T1000 (cell line): ENCODE measurements around the gene SPO11.

Source experiments
- DNase-seq: peaks from one replicate; lab custom pipeline; 2025; ENCODE audit warnings: mixed read lengths; lab: John Stamatoyannopoulos, UW

The SPO11 gene

DNA sequence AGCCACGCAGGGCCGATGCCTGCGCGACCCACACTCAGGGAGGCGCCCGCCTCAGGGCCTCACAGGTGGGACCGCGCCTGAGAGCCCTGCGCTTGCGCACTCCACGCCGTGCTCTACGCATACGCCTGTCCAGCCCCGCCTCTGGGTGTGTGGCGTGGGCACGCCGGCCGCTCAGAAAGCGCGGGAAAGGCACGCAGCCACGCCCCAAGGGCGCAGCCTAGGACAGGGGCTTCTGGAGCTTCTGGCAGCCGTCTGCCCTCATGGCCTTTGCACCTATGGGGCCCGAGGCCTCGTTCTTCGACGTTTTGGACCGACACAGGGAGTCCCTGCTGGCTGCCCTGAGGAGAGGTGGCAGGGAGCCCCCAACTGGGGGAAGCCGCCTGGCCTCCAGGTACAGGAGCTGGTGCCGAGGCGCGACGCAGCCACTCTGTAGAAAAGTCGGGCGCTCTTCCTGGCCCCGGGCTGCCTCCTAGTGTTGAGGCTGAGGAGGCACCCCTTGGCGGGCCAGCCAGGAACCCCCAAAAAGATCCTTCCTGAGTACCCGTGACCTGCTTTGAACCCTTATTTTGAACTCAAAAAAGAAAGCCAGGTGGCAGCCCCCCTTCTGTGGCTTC is at the start of gene SPO11:
Gene SPO11 (plus strand): TSS at position 196 of the 614 bp plus-strand sequence. CDS start 65 bp downstream, at position 261.
- DNase-seq: no peak

DNA sequence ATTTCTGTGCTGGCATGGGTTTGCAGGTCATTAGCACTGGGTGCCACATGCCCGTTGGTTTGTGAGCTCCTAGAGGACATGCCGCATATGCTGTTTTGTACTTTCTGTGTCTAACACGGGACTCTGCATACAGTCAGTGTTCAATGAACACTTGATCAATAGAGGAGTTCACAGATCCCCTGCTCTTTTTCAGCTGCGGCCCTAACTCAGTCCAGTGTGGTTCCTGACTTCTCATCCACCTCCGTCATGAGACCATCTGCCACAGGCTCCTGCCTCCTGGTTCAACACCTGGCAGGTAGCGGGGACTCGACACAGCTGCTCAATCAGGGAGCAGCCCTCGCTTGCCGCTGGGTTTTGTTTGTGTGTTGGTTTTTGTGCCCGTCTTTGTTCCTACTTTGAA is 49.4 kb upstream of the SPO11 start:
- DNase-seq: no peak

DNA sequence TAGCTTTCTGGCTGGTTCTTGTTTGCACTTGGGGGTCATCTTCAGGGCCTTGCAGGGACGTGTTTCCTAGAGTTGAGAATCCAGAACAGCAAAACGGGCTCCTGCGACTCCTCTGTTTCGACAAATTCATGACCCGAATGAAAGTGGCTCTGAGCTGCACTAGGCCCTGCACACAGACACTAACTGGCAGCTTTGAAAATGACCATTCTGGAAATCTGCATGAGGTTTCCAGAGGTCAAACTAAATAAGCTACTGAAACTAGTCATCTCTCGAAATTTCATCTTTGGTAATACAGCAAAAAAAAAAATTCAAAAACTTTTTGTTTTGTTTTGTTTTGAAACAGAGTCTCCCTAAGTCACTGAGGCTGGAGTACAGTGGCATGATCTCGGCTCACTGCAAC is 47.7 kb upstream of the SPO11 start:
- no peak for DNase-seq

DNA sequence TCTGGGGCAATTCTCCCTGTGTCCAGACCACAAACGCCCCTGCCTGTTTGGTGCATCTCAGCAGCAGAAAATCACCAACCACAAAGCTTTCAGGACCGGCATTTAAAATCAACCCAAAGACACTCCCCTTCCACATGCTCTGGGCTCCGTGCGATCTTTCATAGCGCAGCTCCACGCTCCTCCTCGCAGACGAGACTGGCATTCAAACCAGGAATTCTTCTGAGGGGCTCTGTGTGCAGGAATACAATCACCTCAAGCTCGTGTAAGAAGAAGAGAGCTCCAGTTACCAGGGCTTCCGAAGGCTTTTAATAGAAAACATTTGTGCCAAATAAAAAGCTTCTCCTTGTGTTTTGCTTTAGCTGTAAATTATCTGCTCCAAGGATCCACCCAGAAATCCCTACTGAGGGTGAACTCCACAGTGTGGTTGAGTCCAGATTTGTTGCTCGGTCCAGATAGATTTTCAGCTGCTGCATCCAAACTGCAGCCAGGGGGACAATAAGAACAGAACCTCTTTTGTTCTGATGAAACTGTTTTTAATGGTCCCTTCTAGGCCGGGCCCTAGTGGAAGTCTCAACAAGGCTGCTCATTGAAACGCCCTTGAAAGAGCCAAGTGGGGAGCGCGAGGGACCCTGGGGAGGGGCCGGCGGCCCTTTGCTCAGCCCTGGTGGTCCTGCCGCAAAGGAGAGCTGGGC is 46.8 kb upstream of the SPO11 start:
- no peak for DNase-seq

- no peak for DNase-seq
Observed at GRCh38 chr20:57283860-57284259, 45.7 kb upstream of the SPO11 start.

- DNase-seq: no peak
Observed at GRCh38 chr20:57287007-57287880, 42.4 kb upstream of the SPO11 start.

DNA sequence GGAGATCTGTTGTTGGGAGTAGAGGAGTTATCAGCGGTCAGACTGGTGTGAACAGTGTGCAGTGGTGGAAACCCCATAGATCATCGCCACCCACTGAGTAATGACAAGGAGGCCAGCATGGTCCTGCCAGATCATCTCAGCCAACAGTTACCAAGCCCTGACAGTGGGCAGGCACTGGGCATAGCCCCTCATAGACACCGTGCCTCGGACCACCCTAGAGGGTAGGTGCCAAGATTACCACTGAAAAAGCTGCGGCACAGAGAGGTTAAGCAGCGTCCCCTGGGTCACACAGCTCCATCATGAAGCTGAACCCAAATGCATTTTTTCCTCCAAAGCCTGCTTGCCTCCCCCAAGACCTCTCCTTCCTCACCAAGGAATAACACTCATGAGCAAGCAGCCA is 41.7 kb upstream of the SPO11 start:
- no peak for DNase-seq

DNA sequence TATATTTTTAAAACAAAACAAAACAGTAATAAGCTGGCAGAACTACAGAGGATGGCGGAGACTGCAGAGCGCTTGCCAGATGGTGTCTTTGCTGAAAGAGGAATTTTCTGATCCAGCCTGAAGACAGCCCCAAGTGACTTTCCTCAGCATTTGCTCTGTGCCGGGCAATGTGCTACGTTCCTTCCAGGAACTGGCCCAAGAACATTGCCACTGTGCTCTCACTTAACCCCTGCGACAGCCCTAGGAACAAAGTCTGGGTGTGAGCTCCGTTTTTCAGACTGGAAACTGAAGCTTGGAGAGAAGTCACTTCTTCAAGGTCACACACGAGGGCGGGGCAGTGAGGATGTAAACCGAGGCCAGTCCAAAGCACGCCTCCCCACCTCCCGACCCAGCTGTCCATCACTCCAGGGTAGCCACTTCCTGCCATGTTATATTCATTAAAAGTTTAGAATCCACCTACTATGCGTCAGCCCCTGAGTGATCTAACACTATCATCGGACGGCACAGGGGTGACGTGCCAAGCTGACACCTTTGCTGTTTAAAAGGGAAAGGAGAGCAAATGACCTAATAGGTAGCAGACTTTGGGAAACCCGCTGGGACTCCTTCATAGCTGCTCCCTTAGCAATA is 40.8 kb upstream of the SPO11 start:
- DNase-seq: no peak

- no peak for DNase-seq
Observed at GRCh38 chr20:57289391-57290177, 40.0 kb upstream of the SPO11 start.

DNA sequence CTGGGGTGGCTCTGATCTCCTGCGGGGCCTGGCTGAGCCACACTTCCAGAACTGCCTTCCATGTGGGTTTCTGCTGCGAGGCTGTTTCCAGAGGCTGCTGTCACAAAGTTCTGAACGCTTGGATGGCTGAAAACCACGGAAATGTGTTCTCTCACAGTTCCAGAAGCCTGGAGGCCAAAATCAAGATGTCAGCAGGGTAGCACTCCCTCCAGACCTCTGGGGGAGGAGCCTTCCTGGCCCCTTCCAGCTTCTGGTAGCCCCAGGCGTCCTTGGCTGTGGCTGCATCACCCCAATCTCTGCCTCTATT is 39.5 kb upstream of the SPO11 start:
- no peak for DNase-seq

DNA sequence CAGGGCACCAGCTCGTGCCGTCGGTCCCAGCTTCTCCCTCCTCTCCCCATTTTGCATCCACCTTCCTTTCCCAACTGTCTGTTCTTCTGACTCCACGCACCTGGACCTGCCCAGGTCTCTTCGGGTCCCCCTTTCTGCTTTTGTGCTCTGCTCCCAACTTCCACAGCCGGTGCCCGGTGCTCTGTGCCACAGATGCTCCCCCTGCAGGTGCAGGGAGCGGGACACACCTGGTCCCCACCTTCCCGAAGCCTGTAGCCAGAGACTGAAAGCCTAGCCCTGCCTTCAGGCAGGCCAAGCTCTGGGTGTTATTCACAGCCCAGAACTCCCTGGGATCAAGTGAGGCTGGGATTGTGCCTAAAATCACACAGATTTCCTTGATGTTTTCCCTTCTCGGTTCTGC is 38.6 kb upstream of the SPO11 start:
- DNase-seq: no peak

GRCh38 chr20:57291694-57292093 is 37.9 kb upstream of the SPO11 start:
- no peak for DNase-seq

- DNase-seq: no peak
Observed at GRCh38 chr20:57292611-57293010, 37.0 kb upstream of the SPO11 start.

GRCh38 chr20:57293995-57294394 is 35.6 kb upstream of the SPO11 start:
- no peak for DNase-seq

- no peak for DNase-seq
Observed at GRCh38 chr20:57294550-57294949, 35.1 kb upstream of the SPO11 start.

DNA sequence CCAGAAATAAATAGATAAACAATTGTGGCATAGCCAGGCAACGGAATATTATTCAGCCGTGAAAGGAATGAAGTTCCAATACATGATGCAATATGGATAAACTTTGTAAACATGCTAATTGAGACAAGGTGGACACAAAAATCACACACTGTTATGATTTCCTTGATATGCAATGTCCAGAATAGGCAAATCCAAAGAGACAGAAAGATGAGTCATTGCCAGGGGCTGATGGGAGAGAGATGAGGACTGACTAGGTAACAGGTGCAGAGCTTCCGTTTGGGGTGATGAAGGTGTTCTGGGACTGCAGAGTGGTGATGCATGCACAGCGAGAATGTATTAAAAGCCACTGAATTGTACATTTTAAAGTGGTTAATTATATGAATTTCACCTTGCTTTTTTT is 31.1 kb upstream of the SPO11 start:
- no peak for DNase-seq

DNA sequence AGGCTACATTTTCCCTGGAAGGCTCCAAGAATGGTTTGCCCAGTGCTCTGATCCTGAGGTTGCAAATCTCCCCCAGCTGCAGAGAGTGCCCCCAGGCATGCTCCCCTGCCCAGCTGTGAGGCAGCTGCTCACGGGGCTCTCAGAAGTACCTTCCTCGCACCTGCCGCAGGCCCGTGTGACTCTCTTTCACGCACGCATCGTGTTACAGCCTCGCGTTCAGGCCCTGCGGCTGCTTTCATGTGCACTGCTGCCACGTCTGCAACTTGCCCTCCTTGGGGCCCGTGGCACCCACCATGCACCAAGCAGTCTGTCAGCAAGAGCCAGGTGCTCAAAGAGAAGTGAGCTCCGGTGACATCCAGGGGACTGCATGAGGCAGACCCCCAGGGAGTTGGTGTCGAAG is 28.6 kb upstream of the SPO11 start:
- no peak for DNase-seq

GRCh38 chr20:57306747-57307146 is 22.9 kb upstream of the SPO11 start:
- DNase-seq: no peak

GRCh38 chr20:57308451-57309271 is 20.9 kb upstream of the SPO11 start:
- DNase-seq: no peak

- no peak for DNase-seq
Observed at GRCh38 chr20:57309544-57310115, 20.0 kb upstream of the SPO11 start.
